Measurements from ENCODE around the gene CSNK1G3.

The CSNK1G3 gene

GRCh38 chr5:123610209-123610608 is 98.2 kb downstream of the CSNK1G3 start:
- H3K9ac ChIP-seq (ENCODE audit: low read depth, low read length, poor library complexity), result no peak overlapping the region
- H4K91ac ChIP-seq (ENCODE audit: low read depth, low read length, poor library complexity), result no peak overlapping the region
- no peak overlapping the region for H3K23ac ChIP-seq (ENCODE audit: low read depth, low read length, poor library complexity)
- no peak overlapping the region for H2AK5ac ChIP-seq (ENCODE audit: low read depth, low read length)
- H2BK12ac ChIP-seq (ENCODE audit: low read length), result no peak overlapping the region
- H4K8ac ChIP-seq (ENCODE audit: low read depth, low read length), result no peak overlapping the region
- no peaks in the 10 kb centered on the region for H3K79me1 ChIP-seq (ENCODE audit: low read depth, low read length)
- H3K36me3 ChIP-seq (replicated peaks in 1 of 2; ENCODE audit: control insufficient read depth in 2 of 2, insufficient read depth in 2 of 2, low read length in 2 of 2), result peaks cover 3 to 61% of the 10 kb centered on the region in 2 donors
- no peak overlapping the region for H2AFZ ChIP-seq (ENCODE audit: low read length)
- H2BK120ac ChIP-seq (ENCODE audit: low read depth, low read length), result no peak overlapping the region
- no peak overlapping the region for H3K27ac ChIP-seq (replicated peaks; ENCODE audit: low read length)
- H3K18ac ChIP-seq (ENCODE audit: low read length), result no peak overlapping the region
- no CpG with 5 or more reads among the region's 2 CpGs for WGBS, 2 donors (ENCODE audit: extremely low coverage in 2 of 2, insufficient read length in 2 of 2, insufficient replicate concordance in 1 of 2)
- H3K27me3 ChIP-seq (ENCODE audit: control insufficient read depth in 3 of 3, insufficient read depth in 3 of 3, low read depth in 1 of 3, low read length in 3 of 3), result no peaks in the 10 kb centered on the region
- no peak for DNase-seq (ENCODE audit: low spot score)
- H3K4me3 ChIP-seq (ENCODE audit: low read length in 2 of 2), result no peak overlapping the region
- no peak overlapping the region for H3K4me2 ChIP-seq (ENCODE audit: insufficient read depth, low read length, poor library complexity, severe bottlenecking)
- no peak overlapping the region for H3K14ac ChIP-seq (ENCODE audit: low read length)
- peaks cover 0 to 7% of the 10 kb centered on the region in 2 donors for H3K9me3 ChIP-seq (replicated peaks in 1 of 2; ENCODE audit: control insufficient read depth in 2 of 2, insufficient read depth in 1 of 2, low read depth in 1 of 2, low read length in 2 of 2)
- H2BK15ac ChIP-seq (ENCODE audit: low read length), result no peak overlapping the region
- no peaks in the 10 kb centered on the region for H3K4me1 ChIP-seq (ENCODE audit: control insufficient read depth in 2 of 2, insufficient read depth in 1 of 2, low read depth in 1 of 2, low read length in 2 of 2)
- H2BK5ac ChIP-seq (ENCODE audit: low read length), result no peak overlapping the region
- no peak overlapping the region for H3K4ac ChIP-seq (ENCODE audit: low read length)

- peaks cover 3 to 60% of the 10 kb centered on the region in 2 donors for H3K36me3 ChIP-seq (replicated peaks in 1 of 2; ENCODE audit: control insufficient read depth in 2 of 2, insufficient read depth in 2 of 2, low read length in 2 of 2)
- no peak overlapping the region for H4K91ac ChIP-seq (ENCODE audit: low read depth, low read length, poor library complexity)
- no peak overlapping the region for H3K4me2 ChIP-seq (ENCODE audit: insufficient read depth, low read length, poor library complexity, severe bottlenecking)
- peaks cover 0 to 7% of the 10 kb centered on the region in 2 donors for H3K9me3 ChIP-seq (replicated peaks in 1 of 2; ENCODE audit: control insufficient read depth in 2 of 2, insufficient read depth in 1 of 2, low read depth in 1 of 2, low read length in 2 of 2)
- H2BK12ac ChIP-seq (ENCODE audit: low read length), result no peak overlapping the region
- no peak overlapping the region for H3K27ac ChIP-seq (replicated peaks; ENCODE audit: low read length)
- peak; percentile 49 for DNase-seq (ENCODE audit: low spot score)
- no peak overlapping the region for H3K9ac ChIP-seq (ENCODE audit: low read depth, low read length, poor library complexity)
- no peak overlapping the region for H2BK120ac ChIP-seq (ENCODE audit: low read depth, low read length)
- H3K4me3 ChIP-seq (ENCODE audit: low read length in 2 of 2), result no peak overlapping the region
- H2AFZ ChIP-seq (ENCODE audit: low read length), result no peak overlapping the region
- no peak overlapping the region for H3K4ac ChIP-seq (ENCODE audit: low read length)
- WGBS, 2 donors (ENCODE audit: extremely low coverage in 2 of 2, insufficient read length in 2 of 2, insufficient replicate concordance in 1 of 2), result no CpG with 5 or more reads among the region's 5 CpGs
- no peak overlapping the region for H4K8ac ChIP-seq (ENCODE audit: low read depth, low read length)
- H3K14ac ChIP-seq (ENCODE audit: low read length), result no peak overlapping the region
- no peaks in the 10 kb centered on the region for H3K79me1 ChIP-seq (ENCODE audit: low read depth, low read length)
- no peak overlapping the region for H2AK5ac ChIP-seq (ENCODE audit: low read depth, low read length)
- no peak overlapping the region for H2BK5ac ChIP-seq (ENCODE audit: low read length)
- no peak overlapping the region for H3K18ac ChIP-seq (ENCODE audit: low read length)
- H2BK15ac ChIP-seq (ENCODE audit: low read length), result no peak overlapping the region
- no peaks in the 10 kb centered on the region for H3K4me1 ChIP-seq (ENCODE audit: control insufficient read depth in 2 of 2, insufficient read depth in 1 of 2, low read depth in 1 of 2, low read length in 2 of 2)
- no peaks in the 10 kb centered on the region for H3K27me3 ChIP-seq (ENCODE audit: control insufficient read depth in 3 of 3, insufficient read depth in 3 of 3, low read depth in 1 of 3, low read length in 3 of 3)
- H3K23ac ChIP-seq (ENCODE audit: low read depth, low read length, poor library complexity), result no peak overlapping the region
These were observed 98.9 kb downstream of the CSNK1G3 start for GRCh38 chr5:123610665-123611405.

GRCh38 chr5:123611406-123611709 is 99.4 kb downstream of the CSNK1G3 start:
- no peak for DNase-seq (ENCODE audit: low spot score)

GRCh38 chr5:123617561-123617960 is 105.6 kb downstream of the CSNK1G3 start:
- Histone ChIP-seq H3K23ac (ENCODE audit: low read depth, low read length, poor library complexity) (no peak overlapping the region), H4K8ac (ENCODE audit: low read depth, low read length) (no peak overlapping the region), H3K36me3 (replicated peaks in 1 of 2; ENCODE audit: control insufficient read depth in 2 of 2, insufficient read depth in 2 of 2, low read length in 2 of 2) (peaks cover 0 to 41% of the 10 kb centered on the region in 2 donors), H3K9me3 (replicated peaks in 1 of 2; ENCODE audit: control insufficient read depth in 2 of 2, insufficient read depth in 1 of 2, low read depth in 1 of 2, low read length in 2 of 2) (peaks cover 0 to 13% of the 10 kb centered on the region in 2 donors), H3K18ac (ENCODE audit: low read length) (no peak overlapping the region), H2AK5ac (ENCODE audit: low read depth, low read length) (no peak overlapping the region), H2BK15ac (ENCODE audit: low read length) (no peak overlapping the region), H3K14ac (ENCODE audit: low read length) (no peak overlapping the region), H4K91ac (ENCODE audit: low read depth, low read length, poor library complexity) (no peak overlapping the region), H3K9ac (ENCODE audit: low read depth, low read length, poor library complexity) (no peak overlapping the region), H3K4me2 (ENCODE audit: insufficient read depth, low read length, poor library complexity, severe bottlenecking) (no peak overlapping the region), H3K79me1 (ENCODE audit: low read depth, low read length) (no peaks in the 10 kb centered on the region), H3K4me3 (ENCODE audit: low read length in 2 of 2) (no peak overlapping the region), H3K27me3 (ENCODE audit: control insufficient read depth in 3 of 3, insufficient read depth in 3 of 3, low read depth in 1 of 3, low read length in 3 of 3) (no peaks in the 10 kb centered on the region), H3K4ac (ENCODE audit: low read length) (no peak overlapping the region), H3K27ac (replicated peaks; ENCODE audit: low read length) (no peak overlapping the region), H3K4me1 (ENCODE audit: control insufficient read depth in 2 of 2, insufficient read depth in 1 of 2, low read depth in 1 of 2, low read length in 2 of 2) (no peaks in the 10 kb centered on the region), H2BK5ac (ENCODE audit: low read length) (no peak overlapping the region), H2BK120ac (ENCODE audit: low read depth, low read length) (no peak overlapping the region), H2AFZ (ENCODE audit: low read length) (no peak overlapping the region), H2BK12ac (ENCODE audit: low read length) (no peak overlapping the region)
- DNase-seq (ENCODE audit: low spot score), result no peak

More at GRCh38 chr5:123611406-123611709, 99.4 kb downstream of the CSNK1G3 start:
- H3K23ac ChIP-seq (ENCODE audit: low read depth, low read length, poor library complexity), result no peak overlapping the region
- H2AFZ ChIP-seq (ENCODE audit: low read length), result no peak overlapping the region
- peaks cover 0 to 7% of the 10 kb centered on the region in 2 donors for H3K9me3 ChIP-seq (replicated peaks in 1 of 2; ENCODE audit: control insufficient read depth in 2 of 2, insufficient read depth in 1 of 2, low read depth in 1 of 2, low read length in 2 of 2)
- H2BK5ac ChIP-seq (ENCODE audit: low read length), result no peak overlapping the region
- H2BK120ac ChIP-seq (ENCODE audit: low read depth, low read length), result no peak overlapping the region
- no peak overlapping the region for H2BK15ac ChIP-seq (ENCODE audit: low read length)
- no peaks in the 10 kb centered on the region for H3K27me3 ChIP-seq (ENCODE audit: control insufficient read depth in 3 of 3, insufficient read depth in 3 of 3, low read depth in 1 of 3, low read length in 3 of 3)
- H3K4ac ChIP-seq (ENCODE audit: low read length), result no peak overlapping the region
- no peak overlapping the region for H3K4me2 ChIP-seq (ENCODE audit: insufficient read depth, low read length, poor library complexity, severe bottlenecking)
- H3K14ac ChIP-seq (ENCODE audit: low read length), result no peak overlapping the region
- no peak overlapping the region for H3K4me3 ChIP-seq (ENCODE audit: low read length in 2 of 2)
- no peak overlapping the region for H4K91ac ChIP-seq (ENCODE audit: low read depth, low read length, poor library complexity)
- H3K9ac ChIP-seq (ENCODE audit: low read depth, low read length, poor library complexity), result no peak overlapping the region
- no peak overlapping the region for H2BK12ac ChIP-seq (ENCODE audit: low read length)
- no CpG with 5 or more reads among the region's 1 CpG for WGBS, 2 donors (ENCODE audit: extremely low coverage in 2 of 2, insufficient read length in 2 of 2, insufficient replicate concordance in 1 of 2)
- H4K8ac ChIP-seq (ENCODE audit: low read depth, low read length), result no peak overlapping the region
- H3K79me1 ChIP-seq (ENCODE audit: low read depth, low read length), result no peaks in the 10 kb centered on the region
- no peak overlapping the region for H3K18ac ChIP-seq (ENCODE audit: low read length)
- H2AK5ac ChIP-seq (ENCODE audit: low read depth, low read length), result no peak overlapping the region
- H3K27ac ChIP-seq (replicated peaks; ENCODE audit: low read length), result no peak overlapping the region
- H3K4me1 ChIP-seq (ENCODE audit: control insufficient read depth in 2 of 2, insufficient read depth in 1 of 2, low read depth in 1 of 2, low read length in 2 of 2), result no peaks in the 10 kb centered on the region
- peaks cover 3 to 57% of the 10 kb centered on the region in 2 donors for H3K36me3 ChIP-seq (replicated peaks in 1 of 2; ENCODE audit: control insufficient read depth in 2 of 2, insufficient read depth in 2 of 2, low read length in 2 of 2)
